OCI-M1 (cell line): Measurements from ENCODE around the gene CAPN9.
"Not testable (repeated sequence)": the region's sequence is repeated elsewhere in the genome, so short reads cannot be mapped to it uniquely, and the experiment has no call there.

Experiments used
- DNase-seq: peaks from one replicate; lab custom pipeline; 2025; lab: John Stamatoyannopoulos, UW

The CAPN9 gene

GRCh38 chr1:230825761-230826160 is 78.6 kb downstream of the CAPN9 start:
- no peak for DNase-seq

GRCh38 chr1:230826166-230826875 is 79.1 kb downstream of the CAPN9 start:
- DNase-seq = no peak

DNA sequence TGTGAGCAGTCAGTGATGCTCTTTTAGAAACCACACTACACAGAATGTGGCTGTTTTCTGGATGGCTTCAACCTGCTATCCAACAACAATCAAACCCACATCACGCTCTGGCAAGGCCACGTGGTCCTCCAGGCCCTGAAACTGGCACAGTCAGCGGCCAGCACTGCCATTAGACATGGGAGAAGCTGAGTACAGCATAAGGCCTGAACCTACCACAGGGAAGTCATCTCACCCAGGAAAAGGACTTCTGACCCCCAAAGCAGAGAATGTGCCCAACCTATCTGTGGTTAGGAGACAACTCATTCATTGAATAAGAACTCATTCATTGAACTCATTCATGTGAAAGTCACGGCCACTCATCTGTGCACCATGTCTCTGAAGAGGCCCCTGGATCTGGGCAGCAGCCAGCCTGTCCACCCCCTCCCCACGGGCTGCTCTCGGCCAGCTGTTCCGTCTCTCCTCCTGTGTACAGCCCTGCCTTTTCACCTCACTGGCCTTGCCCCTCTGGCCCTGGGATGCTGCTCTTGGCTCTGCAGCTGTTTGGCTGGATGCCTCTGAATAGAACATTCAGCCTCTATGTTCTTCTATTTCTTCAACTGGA is 80.0 kb downstream of the CAPN9 start:
- DNase-seq = no peak

GRCh38 chr1:230827801-230828200 is 80.6 kb downstream of the CAPN9 start:
- DNase-seq = no peak

- no peak for DNase-seq
Observed at GRCh38 chr1:230828421-230828820, 81.2 kb downstream of the CAPN9 start.

GRCh38 chr1:230831771-230832170 is 84.6 kb downstream of the CAPN9 start:
- no peak for DNase-seq

GRCh38 chr1:230832476-230832875 is 85.3 kb downstream of the CAPN9 start:
- DNase-seq = no peak

DNA sequence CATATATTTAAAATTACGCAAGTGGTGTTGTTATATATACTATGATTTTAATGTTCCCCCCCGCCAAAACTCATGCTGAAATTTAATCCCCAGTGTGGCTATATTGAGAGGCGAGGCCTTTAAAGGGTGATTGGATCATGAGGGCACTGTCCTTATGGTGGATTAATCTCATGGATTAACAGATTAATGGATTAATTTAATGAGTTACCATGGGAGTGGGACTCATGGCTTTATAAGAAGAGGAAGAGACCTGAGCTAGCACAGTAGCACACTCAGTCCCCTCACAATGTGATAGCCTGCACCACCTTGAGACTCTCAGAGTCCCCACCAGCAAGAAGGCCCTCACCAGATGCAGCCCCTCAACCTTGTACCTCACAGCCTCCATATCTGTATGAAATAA is 86.3 kb downstream of the CAPN9 start:
- DNase-seq = no peak

DNA sequence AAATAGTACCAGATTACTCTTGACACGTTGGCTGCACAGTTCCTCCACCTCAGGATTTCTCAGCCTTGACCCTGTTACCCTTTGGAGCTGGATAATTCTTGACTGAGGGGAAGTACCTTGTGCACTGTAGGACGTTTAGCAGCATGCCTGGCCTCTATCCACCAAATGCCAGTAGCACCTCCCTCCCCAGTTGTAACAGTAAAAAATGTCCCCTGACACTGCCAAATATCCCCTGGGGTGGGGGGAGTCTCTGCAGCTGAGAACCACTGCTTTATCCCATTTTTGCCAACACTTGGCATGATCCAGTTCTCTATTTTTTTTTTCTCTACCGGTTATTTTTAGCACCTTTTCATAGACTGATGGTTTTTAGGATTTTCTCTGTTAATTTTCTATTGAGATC is 87.1 kb downstream of the CAPN9 start:
- DNase-seq = no peak

- DNase-seq = no peak
Observed at GRCh38 chr1:230836347-230836746, 89.2 kb downstream of the CAPN9 start.

GRCh38 chr1:230836793-230837192 is 89.6 kb downstream of the CAPN9 start:
- no peak for DNase-seq

- DNase-seq = no peak
Observed at GRCh38 chr1:230839173-230839572, 92.0 kb downstream of the CAPN9 start.

GRCh38 chr1:230842801-230843200 is 95.6 kb downstream of the CAPN9 start:
- DNase-seq = no peak

DNA sequence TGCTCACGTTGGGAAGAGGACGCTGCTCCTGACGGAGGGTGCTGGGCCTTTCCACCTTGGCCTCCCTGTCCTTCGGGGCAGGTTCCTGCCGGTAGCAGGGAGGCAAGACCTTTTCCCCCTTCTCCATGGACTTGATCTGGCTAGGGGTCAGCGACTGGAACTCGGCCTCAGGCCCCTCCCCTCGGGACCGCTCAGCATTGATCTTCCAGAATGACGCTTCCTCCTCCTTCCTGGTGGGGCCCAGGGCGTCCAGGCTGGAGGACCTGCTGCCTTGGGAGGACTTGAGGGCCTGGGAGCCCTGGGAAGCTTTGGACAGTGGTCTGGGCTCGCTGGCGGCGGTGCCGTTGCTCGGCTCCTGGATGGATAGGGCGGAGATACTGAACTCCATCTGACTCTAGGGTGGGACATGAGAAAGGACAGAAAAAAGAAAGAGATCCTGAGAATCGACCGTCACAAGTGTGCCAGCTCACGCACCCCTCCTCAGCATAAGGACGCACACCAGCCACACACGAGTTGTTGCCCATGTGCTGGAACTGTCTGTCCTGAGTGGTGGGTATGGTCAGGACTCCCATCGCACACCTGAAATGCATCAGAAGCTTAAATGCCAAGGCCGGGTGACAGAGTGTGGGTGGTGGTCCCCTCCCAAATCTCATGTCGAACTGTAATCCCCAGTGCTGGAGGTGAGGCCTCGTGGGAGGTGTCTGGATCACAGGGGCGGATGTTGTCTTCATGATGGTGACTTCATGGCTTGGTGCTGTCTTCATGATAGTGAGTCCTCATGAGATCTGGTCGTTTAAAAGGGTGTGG is 96.5 kb downstream of the CAPN9 start:
- no peak for DNase-seq

DNA sequence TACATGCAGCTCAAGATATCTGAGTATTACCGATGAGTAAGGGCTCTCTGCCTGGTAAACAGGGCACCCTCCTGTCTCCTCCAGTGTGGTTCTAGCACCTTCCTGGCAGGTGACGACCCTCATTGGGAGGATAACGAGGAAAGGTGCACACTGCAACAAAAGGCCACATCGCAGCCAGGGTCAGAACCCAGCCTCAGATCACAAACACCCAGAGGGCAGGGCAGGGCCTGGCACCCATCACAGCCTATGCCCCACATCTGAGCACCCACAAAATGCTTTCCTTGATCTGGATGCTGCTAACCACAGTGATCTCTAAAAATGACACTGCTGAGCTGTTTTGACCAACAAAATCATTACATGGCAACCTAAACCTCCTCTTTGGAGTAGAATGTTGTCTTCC is 97.4 kb downstream of the CAPN9 start:
- DNase-seq = no peak

DNA sequence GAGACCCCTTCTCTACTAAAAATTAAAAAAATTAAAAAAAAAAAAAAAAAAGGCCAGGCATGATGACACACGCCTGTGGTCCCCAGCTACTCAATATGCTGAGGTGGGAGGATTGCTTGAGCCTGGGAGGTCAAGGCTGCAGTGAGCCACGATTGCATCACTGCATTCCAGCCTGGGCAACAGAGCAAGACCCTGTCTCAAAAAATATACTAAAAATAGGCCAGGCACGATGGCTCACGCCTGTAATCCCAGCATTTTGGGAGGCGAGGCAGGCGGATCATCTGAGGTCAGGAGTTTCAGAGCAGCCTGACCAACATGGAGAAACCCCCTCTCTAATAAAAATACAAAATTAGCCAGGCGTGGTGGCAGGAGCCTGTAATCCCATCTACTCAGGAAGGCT is 98.0 kb downstream of the CAPN9 start:
- not testable (repeated sequence) for DNase-seq

DNA sequence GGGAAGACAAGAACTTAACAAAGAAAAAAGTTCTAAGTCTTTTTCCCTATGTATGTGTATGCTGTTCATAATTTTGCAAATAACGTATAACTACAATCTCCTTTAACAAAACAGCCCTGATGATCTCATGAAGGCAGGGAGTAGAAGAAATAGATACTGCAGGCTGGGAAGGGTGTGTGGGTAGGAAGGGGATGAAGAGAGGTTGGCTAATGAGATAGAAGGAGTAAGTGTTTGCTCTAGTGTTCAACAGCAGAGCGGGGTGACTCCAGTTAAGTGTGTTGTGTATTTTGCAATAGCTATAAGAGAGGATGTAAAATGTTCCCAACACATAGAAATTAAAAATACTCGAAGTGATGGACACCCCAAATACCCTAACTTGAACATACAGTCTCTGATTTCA is 101.0 kb downstream of the CAPN9 start:
- no peak for DNase-seq

DNA sequence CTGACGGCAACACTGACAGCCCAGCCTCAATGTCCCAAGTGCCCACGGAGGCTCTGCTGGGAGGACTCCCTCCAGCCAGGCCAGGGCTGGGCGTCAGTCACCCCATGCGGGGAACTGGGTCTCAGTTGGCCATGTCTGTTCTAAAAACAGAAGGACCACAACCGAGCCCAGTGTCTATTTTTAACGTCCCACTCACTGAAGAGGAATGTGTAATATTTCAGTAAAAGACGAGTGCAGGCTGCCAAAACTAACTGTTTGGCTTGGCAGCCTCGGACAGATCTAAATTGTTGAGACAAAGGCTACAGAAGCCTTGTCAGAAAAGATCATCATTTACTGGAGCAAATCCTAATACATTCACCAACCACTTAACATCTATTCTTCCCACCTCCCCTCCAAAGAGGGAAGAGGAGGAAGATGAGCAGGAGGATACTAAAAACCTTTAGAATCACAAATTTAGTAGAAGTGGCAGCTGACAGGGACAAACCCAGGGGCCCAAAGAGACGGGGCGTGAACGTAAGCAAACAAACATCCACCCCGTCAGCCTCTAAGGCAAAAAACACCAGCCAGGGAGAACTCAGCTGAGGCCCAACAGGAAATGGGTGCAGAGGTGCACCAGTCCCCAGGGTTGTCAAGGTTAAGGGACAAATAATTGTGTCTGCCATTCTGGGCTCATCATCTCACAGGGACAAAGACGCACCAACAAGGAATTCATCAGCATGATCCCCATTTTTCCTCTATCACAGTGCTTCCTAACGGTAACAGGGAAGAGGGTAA is 102.5 kb downstream of the CAPN9 start:
- no peak for DNase-seq

GRCh38 chr1:230850547-230850946 is 103.4 kb downstream of the CAPN9 start:
- DNase-seq = no peak

DNA sequence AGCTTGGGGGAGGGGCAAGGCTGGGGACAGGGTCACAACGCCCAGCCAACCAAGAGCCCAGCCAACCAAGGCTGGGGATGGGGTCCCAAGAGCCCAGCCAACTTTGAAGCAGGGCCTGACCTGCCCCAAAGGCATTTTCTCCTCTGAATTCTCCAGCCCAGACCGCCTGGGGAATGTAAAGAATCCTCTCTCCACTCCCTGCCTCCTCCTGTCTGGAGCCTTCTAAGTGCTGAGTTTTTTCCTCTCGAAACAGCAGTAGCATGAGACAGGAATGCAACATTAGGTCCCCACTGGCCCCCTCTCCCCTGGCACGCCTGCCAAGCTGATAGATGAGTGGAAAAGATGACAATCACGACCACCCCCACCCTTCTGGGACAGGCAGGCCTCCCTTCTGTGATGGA is 104.1 kb downstream of the CAPN9 start:
- DNase-seq = no peak
